ENCODE measurements around the gene IFITM5.

The IFITM5 gene

DNA sequence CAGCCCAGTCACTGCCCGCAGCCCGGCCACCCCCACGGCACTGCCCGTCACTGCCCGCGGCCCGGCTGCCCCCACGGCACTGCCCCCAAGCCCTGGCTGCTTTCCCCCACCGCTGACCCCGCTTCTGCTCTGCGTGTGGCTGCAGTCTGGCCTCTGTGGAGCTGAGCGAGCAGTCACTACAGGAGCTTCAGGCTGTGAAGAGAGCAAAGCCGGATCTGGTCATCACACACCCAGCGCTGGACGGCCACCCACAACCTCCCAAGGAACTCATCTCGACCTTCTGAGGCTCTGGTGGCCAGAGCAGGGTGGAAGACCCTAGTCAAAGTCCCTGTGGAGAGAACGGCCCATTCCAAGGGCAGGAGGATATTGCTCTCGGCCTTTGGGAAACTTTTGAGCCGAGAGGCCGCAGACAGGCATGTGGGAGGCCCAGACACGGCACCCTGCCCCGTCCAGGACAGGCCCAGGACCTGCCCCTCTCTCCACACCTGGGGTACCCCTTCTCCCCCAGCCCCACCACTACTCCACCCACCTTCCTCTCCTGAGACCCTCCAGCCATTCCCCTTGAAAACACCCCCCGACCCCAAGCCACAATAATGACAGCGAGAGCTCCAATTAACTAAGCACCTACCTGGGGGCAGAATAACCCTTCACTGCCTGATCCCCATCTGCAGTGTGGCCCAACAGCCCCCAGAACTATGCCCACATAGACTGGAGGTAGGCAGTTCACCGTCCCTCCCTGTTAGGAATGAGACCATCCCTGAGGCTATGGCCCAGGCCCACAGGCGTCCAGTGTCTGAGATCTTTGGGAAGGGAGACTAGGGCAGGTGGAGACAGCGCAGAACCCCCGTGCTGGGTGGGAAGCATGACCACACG lies 14.1 kb downstream of the IFITM5 start:
- no peak overlapping the region for H3K27ac ChIP-seq (ENCODE audit: low read depth, low read length)
- H3K9me3 ChIP-seq (ENCODE audit: control insufficient read depth, insufficient read depth, low read length): no peaks in the 10 kb centered on the region
- H3K27me3 ChIP-seq (ENCODE audit: control insufficient read depth, insufficient read depth, low read length): peaks cover 59% of the 10 kb centered on the region
- no peak overlapping the region for H3K4me3 ChIP-seq (ENCODE audit: low read depth, low read length)
- H3K9ac ChIP-seq (ENCODE audit: low read depth, low read length): no peak overlapping the region
- H3K36me3 ChIP-seq (ENCODE audit: control insufficient read depth, insufficient read depth, low read length): no peaks in the 10 kb centered on the region
- H3K4me1 ChIP-seq (ENCODE audit: control insufficient read depth, insufficient read depth, low read length): peaks cover 6% of the 10 kb centered on the region

- Histone ChIP-seq H3K27ac (ENCODE audit: low read depth, low read length) (no peak overlapping the region), H3K4me3 (ENCODE audit: low read depth, low read length) (no peak overlapping the region), H3K36me3 (ENCODE audit: control insufficient read depth, insufficient read depth, low read length) (no peaks in the 10 kb centered on the region), H3K9me3 (ENCODE audit: control insufficient read depth, insufficient read depth, low read length) (no peaks in the 10 kb centered on the region), H3K4me1 (ENCODE audit: control insufficient read depth, insufficient read depth, low read length) (peaks cover under 1% of the 10 kb centered on the region), H3K27me3 (ENCODE audit: control insufficient read depth, insufficient read depth, low read length) (peaks cover 68% of the 10 kb centered on the region), H3K9ac (ENCODE audit: low read depth, low read length) (no peak overlapping the region)
Measured at GRCh38 chr11:284105-285020, 15.0 kb downstream of the IFITM5 start.

DNA sequence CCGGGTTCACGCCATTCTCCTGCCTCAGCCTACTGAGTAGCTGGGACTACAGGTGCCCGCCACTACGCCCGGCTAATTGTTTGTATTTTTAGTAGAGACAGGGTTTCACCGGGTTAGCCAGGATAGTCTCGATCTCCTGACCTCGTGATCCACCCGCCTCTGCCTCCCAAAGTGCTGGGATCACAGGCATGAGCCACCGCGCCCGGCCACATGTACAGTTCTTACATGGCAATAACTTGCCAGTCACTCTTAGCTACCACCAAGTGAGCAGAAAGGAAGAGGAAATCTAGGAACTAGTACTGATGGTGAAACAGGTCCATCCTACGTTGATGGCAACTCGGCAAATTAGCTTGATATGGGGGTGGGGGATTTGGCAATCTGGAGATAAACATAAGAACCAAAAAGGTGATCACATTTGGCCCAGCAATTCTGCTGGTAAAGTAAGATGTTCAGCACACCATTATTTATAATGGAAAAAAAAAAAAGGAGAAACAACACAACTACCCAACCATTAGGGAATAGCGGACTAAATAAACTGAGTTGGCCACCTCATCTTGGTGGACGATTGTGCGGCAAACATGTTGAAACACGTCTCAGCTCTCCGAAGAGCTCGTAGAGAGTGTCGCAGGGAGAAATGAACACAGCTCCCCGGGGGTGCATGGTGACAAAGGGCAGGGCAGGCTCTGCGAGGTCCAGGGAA lies 15.8 kb downstream of the IFITM5 start:
- Histone ChIP-seq H3K27me3 (ENCODE audit: control insufficient read depth, insufficient read depth, low read length) (peaks cover 75% of the 10 kb centered on the region), H3K9me3 (ENCODE audit: control insufficient read depth, insufficient read depth, low read length) (no peaks in the 10 kb centered on the region), H3K27ac (ENCODE audit: low read depth, low read length) (no peak overlapping the region), H3K4me1 (ENCODE audit: control insufficient read depth, insufficient read depth, low read length) (no peaks in the 10 kb centered on the region; the same call in 1 of the 2 replicates), H3K36me3 (ENCODE audit: control insufficient read depth, insufficient read depth, low read length) (no peaks in the 10 kb centered on the region), H3K4me3 (ENCODE audit: low read depth, low read length) (no peak overlapping the region), H3K9ac (ENCODE audit: low read depth, low read length) (no peak overlapping the region)

- H3K4me3 ChIP-seq (ENCODE audit: low read depth, low read length): no peak overlapping the region
- no peaks in the 10 kb centered on the region; the same call in 1 of the 2 replicates for H3K4me1 ChIP-seq (ENCODE audit: control insufficient read depth, insufficient read depth, low read length)
- peaks cover 75% of the 10 kb centered on the region for H3K27me3 ChIP-seq (ENCODE audit: control insufficient read depth, insufficient read depth, low read length)
- H3K9ac ChIP-seq (ENCODE audit: low read depth, low read length): no peak overlapping the region
- H3K27ac ChIP-seq (ENCODE audit: low read depth, low read length): no peak overlapping the region
- no peaks in the 10 kb centered on the region for H3K9me3 ChIP-seq (ENCODE audit: control insufficient read depth, insufficient read depth, low read length)
- no peaks in the 10 kb centered on the region for H3K36me3 ChIP-seq (ENCODE audit: control insufficient read depth, insufficient read depth, low read length)
Measured at GRCh38 chr11:282630-283360, 16.5 kb downstream of the IFITM5 start.

GRCh38 chr11:282171-282570 lies 17.2 kb downstream of the IFITM5 start:
- Histone ChIP-seq H3K27me3 (ENCODE audit: control insufficient read depth, insufficient read depth, low read length) (peaks cover 73% of the 10 kb centered on the region), H3K27ac (ENCODE audit: low read depth, low read length) (no peak overlapping the region), H3K4me3 (ENCODE audit: low read depth, low read length) (no peak overlapping the region), H3K9me3 (ENCODE audit: control insufficient read depth, insufficient read depth, low read length) (no peaks in the 10 kb centered on the region), H3K36me3 (ENCODE audit: control insufficient read depth, insufficient read depth, low read length) (no peaks in the 10 kb centered on the region), H3K9ac (ENCODE audit: low read depth, low read length) (no peak overlapping the region), H3K4me1 (ENCODE audit: control insufficient read depth, insufficient read depth, low read length) (no peaks in the 10 kb centered on the region; the same call in 1 of the 2 replicates)

- no peak overlapping the region for H3K27ac ChIP-seq (ENCODE audit: low read depth, low read length)
- H3K4me1 ChIP-seq (ENCODE audit: control insufficient read depth, insufficient read depth, low read length): no peaks in the 10 kb centered on the region; the same call in 1 of the 2 replicates
- peaks cover 70% of the 10 kb centered on the region for H3K27me3 ChIP-seq (ENCODE audit: control insufficient read depth, insufficient read depth, low read length)
- H3K4me3 ChIP-seq (ENCODE audit: low read depth, low read length): no peak overlapping the region
- H3K9me3 ChIP-seq (ENCODE audit: control insufficient read depth, insufficient read depth, low read length): no peaks in the 10 kb centered on the region
- H3K36me3 ChIP-seq (ENCODE audit: control insufficient read depth, insufficient read depth, low read length): no peaks in the 10 kb centered on the region
- H3K9ac ChIP-seq (ENCODE audit: low read depth, low read length): no peak overlapping the region
Measured at GRCh38 chr11:281486-282161, 17.7 kb downstream of the IFITM5 start.

GRCh38 chr11:280706-281485 lies 18.4 kb downstream of the IFITM5 start:
- Histone ChIP-seq H3K27ac (ENCODE audit: low read depth, low read length) (no peak overlapping the region), H3K4me1 (ENCODE audit: control insufficient read depth, insufficient read depth, low read length) (no peaks in the 10 kb centered on the region; the same call in 1 of the 2 replicates), H3K27me3 (ENCODE audit: control insufficient read depth, insufficient read depth, low read length) (peaks cover 65% of the 10 kb centered on the region), H3K4me3 (ENCODE audit: low read depth, low read length) (peak overlapping the region; percentile 51; the same call in 1 of the 2 replicates), H3K9ac (ENCODE audit: low read depth, low read length) (no peak overlapping the region), H3K9me3 (ENCODE audit: control insufficient read depth, insufficient read depth, low read length) (no peaks in the 10 kb centered on the region), H3K36me3 (ENCODE audit: control insufficient read depth, insufficient read depth, low read length) (no peaks in the 10 kb centered on the region)

- Histone ChIP-seq H3K27ac (ENCODE audit: low read depth, low read length) (no peak overlapping the region), H3K27me3 (ENCODE audit: control insufficient read depth, insufficient read depth, low read length) (peaks cover 63% of the 10 kb centered on the region), H3K4me3 (ENCODE audit: low read depth, low read length) (peak overlapping the region; percentile 51), H3K4me1 (ENCODE audit: control insufficient read depth, insufficient read depth, low read length) (peaks cover 1% of the 10 kb centered on the region), H3K36me3 (ENCODE audit: control insufficient read depth, insufficient read depth, low read length) (no peaks in the 10 kb centered on the region), H3K9me3 (ENCODE audit: control insufficient read depth, insufficient read depth, low read length) (no peaks in the 10 kb centered on the region), H3K9ac (ENCODE audit: low read depth, low read length) (no peak overlapping the region)
Measured at GRCh38 chr11:279966-280705, 19.2 kb downstream of the IFITM5 start.
